Spleen (tissue), 13 donors: Measurements from ENCODE around the gene THAP7. TPM values are rescaled to one million over a fixed set of nuclear protein-coding genes. Genes with fewer than 3 reads are reported as not detected.
"Not testable (repeated sequence)": the region's sequence is repeated elsewhere in the genome, so short reads cannot be mapped to it uniquely, and the experiment has no call there.

ENCODE experiments used
- DNase-seq: peaks from one replicate; pipeline ENCODE4 v3.0.0-alpha.2; 2020
- H3K27ac ChIP-seq, 8 donors: fragments of 200-600 bp; sonication (generic) in 7 of 8; 1 replicate in 4 of 8; 2 replicates in 4 of 8; pipeline versions ENCODE4 v1.5.0 to v1.8.0; 2016 to 2021; ENCODE audit warnings: inconsistent platforms in 4 of 8, mild to moderate bottlenecking in 4 of 8, moderate library complexity in 1 of 8
- H3K27me3 ChIP-seq, 7 donors: fragments of 200-600 bp; sonication (generic) in 6 of 7; replicated peaks in 1 of 7; 1 replicate in 4 of 7; 2 replicates in 3 of 7; pipeline versions ENCODE4 v1.5.0 to v1.8.0; 2016 to 2021; ENCODE audit warnings: inconsistent platforms in 3 of 7, mild to moderate bottlenecking in 1 of 7
- H3K36me3 ChIP-seq, 6 donors: fragments of 200-600 bp; sonication (generic) in 5 of 6; 1 replicate in 4 of 6; 2 replicates in 2 of 6; pipeline versions ENCODE4 v1.5.0 to v1.8.0; 2016 to 2021; ENCODE audit warnings: inconsistent platforms in 2 of 6
- H3K4me1 ChIP-seq, 6 donors: fragments of 200-600 bp; sonication (generic) in 5 of 6; 1 replicate in 3 of 6; 2 replicates in 3 of 6; pipeline versions ENCODE4 v1.5.0 to v1.8.0; 2016 to 2021; ENCODE audit warnings: inconsistent platforms in 3 of 6
- H3K4me3 ChIP-seq, 8 donors: fragments of 200-600 bp; sonication (generic) in 7 of 8; 1 replicate in 4 of 8; 2 replicates in 4 of 8; pipeline versions ENCODE4 v1.5.0 to v1.8.0; 2016 to 2021; ENCODE audit warnings: inconsistent platforms in 4 of 8, mild to moderate bottlenecking in 4 of 8, moderate library complexity in 2 of 8
- H3K9me3 ChIP-seq, 8 donors: fragments of 200-600 bp; sonication (generic) in 7 of 8; 1 replicate in 4 of 8; 2 replicates in 4 of 8; pipeline versions ENCODE4 v1.5.0 to v1.8.0; 2016 to 2021; ENCODE audit warnings: inconsistent platforms in 4 of 8
- POLR2A ChIP-seq, 3 donors: fragments of 450-650 bp; IDR thresholded peaks; one replicate each; pipeline ENCODE4 v1.5.1; 2017; ENCODE audit warnings: antibody characterized with exemption in 3 of 3, mild to moderate bottlenecking in 1 of 3
- POLR2AphosphoS5 ChIP-seq, 3 donors: sonication (generic); formaldehyde crosslinking; IDR thresholded peaks; one replicate each; pipeline ENCODE4 v1.5.1; 2017; ENCODE audit warnings: antibody characterized with exemption in 3 of 3
- WGBS, 5 donors: extraction: QIAGEN DNeasy Blood & Tissue Kit in 3 of 5; methylation state at CpG; one replicate each; pipeline versions ENCODE4 v1.1.5 to v1.1.7; 2013 to 2018; 5-methylcytosine and 5-hydroxymethylcytosine counted together
- intact Hi-C: fragments of 100-400 bp; cut with DNase I; formaldehyde crosslinking; loops from one replicate; pipeline ENCODE4 v1.15.0; 2023; ENCODE audit warnings: low total_unique reads
- long read RNA-seq, 2 donors: transcript quantifications; one replicate each; lab custom pipeline, GENCODE V29; 2026
- polyA plus RNA-seq, 3 donors: library from polyadenylated mRNA; stranded (reverse); fragments of 200-250 nt; gene quantifications; one replicate each; pipeline ENCODE4 v1.2.1, GENCODE V29; 2013
- total RNA-seq, 7 donors: library from RNA; depleted of rRNA in 3 of 7; stranded (reverse); fragments of >200 nt in 3 of 7; fragmentation: NEBNext Ultra II Directional in 4 of 7; extraction: Animal tissue kit (Norgen Biotek cat#: 25700) in 4 of 7; gene quantifications; one replicate each; pipeline versions ENCODE4 v1.1.0 to v1.2.1, GENCODE V29; 2016 to 2021
- TF ChIP-seq, protein P1 (sequence below), 11 experiments: fragments of 200-600 bp in 7 of 11; fragments of 450-650 bp in 4 of 11; sonication (generic) in 4 of 11; IDR thresholded peaks in 8 of 11; conservative IDR thresholded peaks in 3 of 11; 1 replicate in 7 of 11; 2 replicates in 4 of 11; pipeline versions ENCODE4 v1.4.0 to v1.8.0; 2016 to 2021; ENCODE audit warnings: antibody characterized with exemption in 11 of 11, inconsistent platforms in 4 of 11, mild to moderate bottlenecking in 1 of 11
- donor health status: healthy with polysubstance abuse.
- donor health status: DM: no; HTN: no; CAD: no; lungs with moderate emphysema.
- donor health status: DM: no; HTN: no; CAD: no.
- donor health status: Bipolar disorder and iron deficiency.
- donor health status: healthy.
- donor health status: DM: no; HTN: no; CAD: no.
- donor health status: DM: yes; HTN: yes; CAD: no.

Gene THAP7, protein sequence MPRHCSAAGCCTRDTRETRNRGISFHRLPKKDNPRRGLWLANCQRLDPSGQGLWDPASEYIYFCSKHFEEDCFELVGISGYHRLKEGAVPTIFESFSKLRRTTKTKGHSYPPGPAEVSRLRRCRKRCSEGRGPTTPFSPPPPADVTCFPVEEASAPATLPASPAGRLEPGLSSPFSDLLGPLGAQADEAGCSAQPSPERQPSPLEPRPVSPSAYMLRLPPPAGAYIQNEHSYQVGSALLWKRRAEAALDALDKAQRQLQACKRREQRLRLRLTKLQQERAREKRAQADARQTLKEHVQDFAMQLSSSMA
- 10 to 100 TPM; 16.7 to 38.7 (median 26.5) TPM for total RNA-seq
- 10 to 100 TPM; 31.8 to 53.3 (median 47.5) TPM for polyA plus RNA-seq
- long read RNA-seq, donor 1, transcript THAP7-208 (3 exons, 1,957 nt): major isoform, 5 of 10 reads
- long read RNA-seq, donor 1, partial matches to known transcripts: 0 of 10 reads
- long read RNA-seq, donor 1, other reads (novel, unspliced or antisense): 0 of 10 reads
- long read RNA-seq, donor 2, transcript THAP7-202 (5 exons, 1,144 nt): minor isoform, 5 of 16 reads
- long read RNA-seq, donor 2, transcript THAP7-208 (3 exons, 1,957 nt): major isoform, 7 of 16 reads
- long read RNA-seq, donor 2, partial matches to known transcripts: 0 of 16 reads
- long read RNA-seq, donor 2, other reads (novel, unspliced or antisense): 0 of 16 reads

DNA sequence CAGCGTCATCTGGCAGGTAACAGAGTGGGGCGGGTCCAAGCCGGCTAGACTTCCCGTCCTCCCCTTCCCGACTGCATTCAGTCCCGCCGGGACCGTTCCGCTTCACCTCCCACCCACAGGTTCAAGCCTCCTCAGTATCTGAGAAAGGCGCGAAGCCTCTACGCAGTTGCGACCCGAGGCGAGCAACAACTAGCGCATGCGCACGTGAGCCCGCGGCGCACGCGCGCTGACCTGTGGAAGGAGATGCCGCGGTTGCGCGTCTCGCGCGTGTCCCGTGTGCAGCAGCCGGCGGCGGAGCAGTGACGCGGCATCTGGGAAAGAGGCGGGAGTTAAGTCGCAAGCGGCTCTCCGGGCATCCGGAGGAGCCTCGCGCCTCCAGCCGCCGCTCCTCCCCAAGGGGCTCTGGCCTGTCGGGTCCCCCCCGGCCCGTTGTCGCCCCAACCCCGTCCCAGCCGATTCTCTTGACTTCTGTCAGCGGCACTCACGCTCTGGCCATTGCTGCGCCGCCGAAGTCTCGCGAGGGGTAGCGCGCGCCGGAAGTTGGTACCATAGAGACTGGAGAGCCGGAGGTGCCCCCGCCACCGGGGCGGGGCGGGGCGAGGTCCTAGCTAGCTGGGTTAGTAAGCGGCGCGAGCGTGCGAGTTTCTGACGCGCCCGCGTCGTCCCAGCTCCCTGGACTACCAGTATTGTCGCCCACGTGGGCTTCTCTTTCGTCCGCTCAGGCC, at the start of gene THAP7:
Gene THAP7 (minus strand): TSS at position 518 of the 725 bp plus-strand sequence. CDS start 207 bp downstream, at position 311.
- peaks cover 0 to 40% (median 33%) of the 10 kb centered on the region in 6 donors for H3K36me3 ChIP-seq
- peak within 1 kb of the TSS; percentile 96 to 100 (median 98) for H3K27ac ChIP-seq
- DNase-seq: peak; percentile 100
- H3K9me3 ChIP-seq: no peaks in the 10 kb centered on the region
- peaks cover 30 to 55% (median 37%) of the 10 kb centered on the region in 6 donors for H3K4me1 ChIP-seq
- WGBS, 5 donors: 0 to 1% (median 0%) methylated on average over 14 to 83 of the region's 83 CpGs
- TF ChIP-seq POLR2AphosphoS5 (IDR thresholded peaks at IDR 0.05) (peak; percentile 93 to 96 (median 95)), POLR2A (IDR thresholded peaks at IDR 0.05) (peak in 2 of 3 donors; percentile 31 to 70)
- TF ChIP-seq, protein P1, sequence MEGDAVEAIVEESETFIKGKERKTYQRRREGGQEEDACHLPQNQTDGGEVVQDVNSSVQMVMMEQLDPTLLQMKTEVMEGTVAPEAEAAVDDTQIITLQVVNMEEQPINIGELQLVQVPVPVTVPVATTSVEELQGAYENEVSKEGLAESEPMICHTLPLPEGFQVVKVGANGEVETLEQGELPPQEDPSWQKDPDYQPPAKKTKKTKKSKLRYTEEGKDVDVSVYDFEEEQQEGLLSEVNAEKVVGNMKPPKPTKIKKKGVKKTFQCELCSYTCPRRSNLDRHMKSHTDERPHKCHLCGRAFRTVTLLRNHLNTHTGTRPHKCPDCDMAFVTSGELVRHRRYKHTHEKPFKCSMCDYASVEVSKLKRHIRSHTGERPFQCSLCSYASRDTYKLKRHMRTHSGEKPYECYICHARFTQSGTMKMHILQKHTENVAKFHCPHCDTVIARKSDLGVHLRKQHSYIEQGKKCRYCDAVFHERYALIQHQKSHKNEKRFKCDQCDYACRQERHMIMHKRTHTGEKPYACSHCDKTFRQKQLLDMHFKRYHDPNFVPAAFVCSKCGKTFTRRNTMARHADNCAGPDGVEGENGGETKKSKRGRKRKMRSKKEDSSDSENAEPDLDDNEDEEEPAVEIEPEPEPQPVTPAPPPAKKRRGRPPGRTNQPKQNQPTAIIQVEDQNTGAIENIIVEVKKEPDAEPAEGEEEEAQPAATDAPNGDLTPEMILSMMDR (IDR thresholded peaks at IDR 0.05 in 8 of 11, conservative IDR thresholded peaks at IDR 0.05 in 3 of 11): peak in 3 of 11 experiments; percentile 29 to 36 (median 35)
- peak within 1 kb of the TSS; percentile 66 to 85 (median 74) for H3K4me3 ChIP-seq
- no peaks in the 10 kb centered on the region for H3K27me3 ChIP-seq
- intact Hi-C loops: no loop called here

DNA sequence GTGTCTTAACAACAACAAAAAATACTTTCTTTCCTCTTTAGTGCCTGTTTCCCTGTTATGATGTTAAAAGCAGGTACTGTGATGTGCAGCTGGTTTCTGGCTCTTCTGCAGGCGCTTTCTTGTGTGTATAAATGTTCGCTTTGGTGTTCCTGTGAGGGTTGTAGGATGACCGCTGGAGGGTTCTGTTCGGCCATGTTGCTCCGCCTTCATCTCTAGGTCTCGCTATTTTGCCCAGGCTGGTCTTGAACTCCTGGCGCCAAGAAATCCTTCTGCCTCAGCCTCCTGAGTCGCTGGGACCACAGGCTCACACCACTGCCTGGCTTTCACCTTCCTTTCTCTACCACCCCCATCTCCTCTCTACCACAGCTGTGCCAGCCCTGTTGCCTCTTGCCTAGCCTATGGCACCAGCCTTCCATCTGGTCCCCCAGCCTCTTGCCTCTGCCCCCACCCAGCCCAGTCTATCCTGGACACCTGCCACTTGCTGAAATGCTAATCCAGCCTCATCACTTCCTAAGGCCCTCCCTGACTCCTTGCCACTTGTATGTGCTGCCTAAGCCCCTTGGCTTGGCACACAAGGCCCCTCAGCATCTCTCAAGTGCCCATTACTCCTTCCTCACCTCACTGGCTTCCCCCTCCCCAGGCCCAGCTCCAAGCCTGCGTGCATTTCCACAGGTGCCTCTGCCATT, 49.4 kb upstream of the THAP7 start:
- no peak overlapping the region for H3K27ac ChIP-seq
- peak; percentile 61 for DNase-seq
- peaks cover 0 to 9% (median 4%) of the 10 kb centered on the region in 6 donors for H3K4me1 ChIP-seq
- H3K27me3 ChIP-seq: peaks cover 0 to 16% (median 0%) of the 10 kb centered on the region in 7 donors
- 83 to 88% (median 85%) methylated on average over 9 of the region's 9 CpGs for WGBS, 5 donors
- H3K4me3 ChIP-seq: no peak overlapping the region
- TF ChIP-seq POLR2A (IDR thresholded peaks at IDR 0.05) (no peak), POLR2AphosphoS5 (IDR thresholded peaks at IDR 0.05) (no peak)
- TF ChIP-seq, protein P1 (IDR thresholded peaks at IDR 0.05 in 8 of 11, conservative IDR thresholded peaks at IDR 0.05 in 3 of 11): no peak
- H3K9me3 ChIP-seq: no peaks in the 10 kb centered on the region
- no peaks in the 10 kb centered on the region for H3K36me3 ChIP-seq
- intact Hi-C loops: no loop called here

DNA sequence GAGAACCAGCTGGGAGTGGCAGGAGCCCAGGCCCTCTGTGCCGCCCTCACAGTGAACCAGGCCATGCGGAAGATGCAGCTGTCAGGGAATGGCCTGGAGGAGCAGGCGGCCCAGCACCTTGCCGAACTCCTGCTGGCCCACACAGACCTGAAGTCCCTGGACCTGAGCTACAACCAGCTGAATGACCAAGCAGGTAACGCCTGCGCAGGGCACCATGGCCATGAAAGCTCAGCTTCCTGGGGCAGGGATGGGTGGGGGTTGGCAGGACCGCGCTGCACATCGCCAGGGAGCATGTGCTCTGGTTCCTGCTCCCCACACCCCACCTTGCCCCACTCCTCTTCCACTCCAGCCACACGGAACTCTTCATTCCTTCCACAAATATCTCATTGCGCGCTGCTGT, 47.0 kb upstream of the THAP7 start:
- WGBS, 5 donors: 88 to 100% (median 98%) methylated on average over 1 to 6 of the region's 12 CpGs
- peak; percentile 65 for DNase-seq
- H3K9me3 ChIP-seq, H3K36me3 ChIP-seq, H3K27ac ChIP-seq, H3K4me3 ChIP-seq, intact Hi-C loops: not testable (repeated sequence)
- Histone ChIP-seq H3K27me3 (peaks cover 0 to 27% (median 0%) of the 10 kb centered on the region in 7 donors), H3K4me1 (peaks cover 11 to 23% (median 21%) of the 10 kb centered on the region in 6 donors)

DNA sequence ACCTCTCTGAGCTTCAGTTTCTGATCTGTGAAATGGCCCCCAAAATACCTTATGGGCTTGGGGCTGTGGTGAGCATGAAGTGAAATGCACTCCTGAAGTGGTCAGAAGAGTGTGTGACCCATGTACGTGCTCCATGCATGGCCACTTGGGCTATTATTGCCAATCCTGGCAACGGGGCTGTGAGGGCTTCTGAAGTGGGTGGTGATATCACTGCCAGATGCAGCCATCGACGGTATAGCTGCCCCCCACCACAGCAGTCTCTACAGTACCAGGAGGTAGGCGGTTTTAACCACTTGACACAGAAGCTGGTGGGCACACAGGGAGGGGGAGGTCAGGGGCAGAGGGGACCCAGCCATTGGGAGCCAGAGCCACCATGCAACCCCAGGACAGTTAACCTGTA, 46.5 kb upstream of the THAP7 start:
- intact Hi-C loops, H3K36me3 ChIP-seq, H3K27ac ChIP-seq, H3K9me3 ChIP-seq, H3K4me3 ChIP-seq: not testable (repeated sequence)
- WGBS, 5 donors: 56 to 85% (median 77%) methylated on average over 1 to 5 of the region's 5 CpGs
- DNase-seq: peak; percentile 32
- Histone ChIP-seq H3K4me1 (peaks cover 11 to 28% (median 26%) of the 10 kb centered on the region in 6 donors), H3K27me3 (peaks cover 0 to 32% (median 0%) of the 10 kb centered on the region in 7 donors)
